Right lobe of liver (tissue), 6 donors: Measurements from ENCODE around the gene NBPF15. TPM values are rescaled to one million over a fixed set of nuclear protein-coding genes. Genes with fewer than 3 reads are reported as not detected.
A peak's percentile ranks its signal among the peaks of the same experiment; 100 is the strongest.
"Not testable (repeated sequence)": the region's sequence is repeated elsewhere in the genome, so short reads cannot be mapped to it uniquely, and the experiment has no call there.

Source experiments
- ATAC-seq, 4 donors: fragments of 200-7000 bp; cut with Tn5 transposase; one replicate each; pipeline ENCODE4 v1.9.1; 2020; ENCODE audit warnings: mild to moderate bottlenecking in 4 of 4, moderate library complexity in 4 of 4
- DNase-seq, 3 donors: peaks; one replicate each; pipeline ENCODE4 v3.0.0-alpha.2; 2020
- H3K27ac ChIP-seq, 3 donors: fragments of 200-600 bp; one replicate each; pipeline ENCODE4 v1.8.0; 2022
- H3K27me3 ChIP-seq, 2 donors: fragments of 200-600 bp; one replicate each; pipeline ENCODE4 v1.8.0; 2022
- H3K36me3 ChIP-seq, 4 donors: fragments of 200-600 bp; sonication (generic) in 1 of 4; one replicate each; pipeline versions ENCODE4 v1.5.1 to v1.8.0; 2017 to 2022; ENCODE audit warnings: control low read depth in 1 of 4
- H3K4me1 ChIP-seq, 4 donors: fragments of 200-600 bp; sonication (generic) in 1 of 4; one replicate each; pipeline versions ENCODE4 v1.5.1 to v1.8.0; 2017 to 2022; ENCODE audit warnings: control low read depth in 1 of 4
- H3K4me3 ChIP-seq, 3 donors: fragments of 200-600 bp; one replicate each; pipeline ENCODE4 v1.8.0; 2022
- H3K9me3 ChIP-seq, 4 donors: fragments of 200-600 bp; sonication (generic) in 1 of 4; one replicate each; pipeline versions ENCODE4 v1.5.1 to v1.8.0; 2017 to 2022; ENCODE audit warnings: control low read depth in 1 of 4
- CTCF ChIP-seq, 4 donors: fragments of 200-600 bp in 3 of 4; fragments of 450-650 bp in 1 of 4; IDR thresholded peaks; one replicate each; pipeline versions ENCODE4 v1.5.1 to v1.8.0; 2016 to 2022; ENCODE audit warnings: antibody characterized with exemption in 4 of 4, mild to moderate bottlenecking in 2 of 4
- POLR2A ChIP-seq: fragments of 450-650 bp; IDR thresholded peaks from one replicate; pipeline ENCODE4 v1.6.1; 2017; ENCODE audit warnings: antibody characterized with exemption, mild to moderate bottlenecking
- WGBS: methylation state at CpG from one replicate; pipeline ENCODE4 v1.1.6; 2018; ENCODE audit warnings: low coverage, low lambda C conversion rate; ENCODE audit not compliant: insufficient coverage; ENCODE audit errors: missing lambda C conversion rate; 5-methylcytosine and 5-hydroxymethylcytosine counted together
- intact Hi-C, 2 donors: fragments of 100-400 bp; cut with DNase I; formaldehyde crosslinking; loops; one replicate each; pipeline versions ENCODE4 v1.11.2 to v1.14.1; 2022
- total RNA-seq, 6 experiments: library from RNA; depleted of rRNA in 2 of 6; stranded (reverse); fragments of >200 nt in 2 of 6; fragmentation: NEBNext Ultra II Directional in 3 of 6; extraction: Animal tissue kit (Norgen Biotek cat#: 25700) in 3 of 6; gene quantifications; one replicate each; pipeline versions ENCODE4 v1.1.0 to v1.2.4, GENCODE V29; 2016 to 2023
- donor health status: DM: no; HTN: yes; CAD: no.
- donor health status: DM: no; HTN: no; CAD: no.
- donor health status: DM: no; HTN: no; CAD: no.
- donor health status: DM: no; HTN: yes; CAD: no.
- donor health status: DM: no; HTN: yes; CAD: no.

The NBPF15 gene
- total RNA-seq, 6 experiments from 2014 or later: 16.1 to 52.4 (median 28.7) TPM

- H3K27ac ChIP-seq, ATAC-seq, H3K36me3 ChIP-seq, intact Hi-C loops, H3K4me3 ChIP-seq, H3K4me1 ChIP-seq, H3K9me3 ChIP-seq, H3K27me3 ChIP-seq, DNase-seq: not testable (repeated sequence)
- 45% methylated on average over 4 of the region's 7 CpGs for WGBS
These were observed 21.7 kb downstream of the NBPF15 start for GRCh38 chr1:144439737-144440136.

- H3K36me3 ChIP-seq, H3K27ac ChIP-seq, ATAC-seq, H3K9me3 ChIP-seq, intact Hi-C loops, H3K27me3 ChIP-seq, H3K4me1 ChIP-seq: not testable (repeated sequence)
- H3K4me3 ChIP-seq: peak overlapping the region; percentile 31 to 44 (median 41)
- 13% methylated on average over 5 of the region's 46 CpGs for WGBS
- DNase-seq: peak; percentile 42 to 56 (median 46)
- TF ChIP-seq CTCF (IDR thresholded peaks at IDR 0.05): peak in 1 of 4 donors; percentile 18
These were observed 42.4 kb downstream of the NBPF15 start for GRCh38 chr1:144418891-144419694.

GRCh38 chr1:144413404-144414118 is 47.9 kb downstream of the NBPF15 start:
- H3K27ac ChIP-seq, intact Hi-C loops, H3K9me3 ChIP-seq, H3K36me3 ChIP-seq, H3K4me1 ChIP-seq, DNase-seq, H3K27me3 ChIP-seq: not testable (repeated sequence)
- ATAC-seq: peak; percentile 5 to 32 (median 24)
- H3K4me3 ChIP-seq: peak overlapping the region; percentile 25 to 48 (median 47)
- 66% methylated on average over 3 of the region's 26 CpGs for WGBS

GRCh38 chr1:144412491-144413403 is 48.7 kb downstream of the NBPF15 start:
- H3K4me1 ChIP-seq, H3K36me3 ChIP-seq, H3K27me3 ChIP-seq, intact Hi-C loops, H3K9me3 ChIP-seq: not testable (repeated sequence)
- Histone ChIP-seq H3K4me3 (peak overlapping the region; percentile 25 to 48 (median 47)), H3K27ac (peak overlapping the region; percentile 69 to 84 (median 71))
- peak; percentile 91 for TF ChIP-seq POLR2A
- 6% methylated on average over 21 of the region's 41 CpGs for WGBS
- peak; percentile 60 to 81 (median 70) for DNase-seq
- peak; percentile 82 to 90 (median 87) for ATAC-seq

- H3K27me3 ChIP-seq, H3K4me3 ChIP-seq, H3K27ac ChIP-seq, H3K4me1 ChIP-seq, H3K9me3 ChIP-seq, intact Hi-C loops, H3K36me3 ChIP-seq: not testable (repeated sequence)
- WGBS: 4% methylated on average over 13 of the region's 23 CpGs
- DNase-seq (peak; percentile 77 to 80 (median 80)), ATAC-seq (peak; percentile 84 to 91 (median 87))
These were observed 49.4 kb downstream of the NBPF15 start for GRCh38 chr1:144412068-144412471.

GRCh38 chr1:144402807-144403206 is 58.7 kb downstream of the NBPF15 start:
- intact Hi-C loops, H3K9me3 ChIP-seq, DNase-seq, ATAC-seq, H3K4me1 ChIP-seq, H3K4me3 ChIP-seq, H3K36me3 ChIP-seq, H3K27ac ChIP-seq, H3K27me3 ChIP-seq: not testable (repeated sequence)
- WGBS: 60% methylated on average over 1 of the region's 5 CpGs

- intact Hi-C loops, H3K9me3 ChIP-seq, H3K4me1 ChIP-seq, H3K4me3 ChIP-seq, H3K27ac ChIP-seq, ATAC-seq, DNase-seq, H3K36me3 ChIP-seq, H3K27me3 ChIP-seq: not testable (repeated sequence)
- no CpG with 5 or more reads among the region's 3 CpGs for WGBS
These were observed 89.8 kb downstream of the NBPF15 start for GRCh38 chr1:144371651-144372050.
